ENCODE results near the gene KRT73. TPM values are rescaled to one million over a fixed set of nuclear protein-coding genes. Genes with fewer than 3 reads are reported as not detected.

The KRT73 gene
- total RNA-seq, 1 experiment from 2014 or later, result not detected

DNA sequence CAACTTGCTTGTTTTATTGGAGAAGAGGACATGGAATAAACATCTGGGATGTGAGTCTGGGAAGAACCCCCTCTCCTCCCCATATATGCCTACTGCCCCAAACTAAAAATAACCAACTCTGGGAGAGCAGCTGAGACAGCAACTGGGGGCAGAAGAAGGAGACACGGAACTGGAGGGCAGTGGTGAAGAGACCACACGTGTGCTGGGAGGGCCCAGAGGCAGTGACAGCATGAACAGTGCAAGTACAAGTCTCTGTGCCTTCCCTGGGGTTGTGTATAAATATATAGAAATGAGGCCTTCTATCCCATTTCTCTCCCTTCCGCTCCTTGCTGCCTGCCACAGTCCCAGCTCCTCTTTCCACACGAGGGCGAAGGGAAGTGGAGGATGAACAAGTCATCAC, 4.0 kb upstream of the KRT73 start:
- no peak for DNase-seq (ENCODE audit: low read depth)

DNA sequence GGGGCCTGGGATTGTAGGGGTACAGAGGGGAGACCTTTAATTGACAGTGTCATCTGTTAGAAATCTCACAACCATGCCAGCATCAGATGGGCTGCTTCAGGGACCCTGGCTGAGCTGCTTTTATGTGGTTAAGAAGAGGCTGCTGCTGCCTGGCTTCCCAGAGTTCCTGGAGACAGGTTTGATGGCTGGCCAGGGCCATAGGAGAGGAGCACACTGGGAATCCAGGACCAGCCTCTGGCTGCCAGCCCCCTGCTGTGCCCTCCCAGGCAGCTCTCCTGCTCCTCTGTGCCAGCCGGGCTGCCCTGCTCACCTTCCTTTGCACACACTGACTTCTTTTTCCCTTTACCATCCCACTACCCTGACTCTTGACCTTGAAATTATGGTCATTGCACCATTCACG, 507 bp upstream of the KRT73 start:
- DNase-seq (ENCODE audit: low read depth), result no peak

DNA sequence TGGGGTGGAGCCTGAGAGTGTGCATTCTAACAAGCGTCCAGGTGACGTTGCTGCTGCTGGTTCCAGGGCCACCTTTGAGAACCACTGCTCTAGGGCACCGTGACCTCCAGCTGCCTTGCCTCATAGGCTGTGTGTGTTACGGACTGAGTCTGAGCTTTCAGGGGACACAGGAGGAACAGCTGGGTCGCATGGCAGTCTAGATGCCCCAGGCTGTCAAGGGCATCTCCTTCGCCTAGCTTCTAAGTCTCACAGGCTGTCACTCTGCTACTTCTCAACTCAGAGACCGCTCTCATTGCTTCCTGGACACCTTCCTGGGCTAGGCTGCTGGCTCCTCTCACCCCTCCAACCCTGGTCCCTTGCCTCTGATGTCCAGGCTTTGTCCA, 965 bp downstream of the KRT73 start:
- DNase-seq (ENCODE audit: low read depth), result no peak

DNA sequence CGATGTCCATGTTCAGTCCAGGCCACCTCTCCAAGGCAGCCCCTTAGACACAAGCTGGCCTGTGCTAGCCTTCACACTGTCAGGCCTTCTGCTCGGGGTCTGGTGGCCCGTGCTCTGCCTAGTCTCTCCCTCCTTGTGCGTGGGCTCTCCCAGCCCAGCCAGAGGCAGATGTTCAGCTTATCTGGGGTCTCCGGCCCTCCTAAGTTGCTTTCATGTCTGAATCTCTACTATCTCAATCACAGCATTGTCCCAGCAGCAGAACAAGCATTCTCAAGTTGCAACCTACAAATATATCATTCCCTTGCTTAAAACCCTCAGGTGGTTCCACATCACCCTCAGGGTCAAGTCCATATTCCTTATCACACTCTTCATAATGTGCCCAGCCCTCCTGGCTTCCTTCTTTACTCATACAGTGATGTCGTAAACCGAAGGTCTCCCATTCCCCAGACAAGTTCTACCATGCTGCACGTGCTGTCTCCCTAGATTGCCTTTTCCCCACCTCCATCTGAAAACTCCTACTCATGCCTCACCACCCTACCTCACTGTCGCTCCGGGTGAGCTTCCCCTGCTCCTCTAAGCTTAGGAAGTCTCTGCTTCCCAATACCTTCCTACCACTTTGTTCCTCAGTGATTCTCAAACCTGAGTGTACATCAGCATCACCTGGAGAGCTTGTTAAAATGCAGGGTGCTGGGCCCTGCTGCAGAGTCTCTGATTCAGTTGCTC, 1.5 kb downstream of the KRT73 start:
- DNase-seq (ENCODE audit: low read depth), result no peak

DNA sequence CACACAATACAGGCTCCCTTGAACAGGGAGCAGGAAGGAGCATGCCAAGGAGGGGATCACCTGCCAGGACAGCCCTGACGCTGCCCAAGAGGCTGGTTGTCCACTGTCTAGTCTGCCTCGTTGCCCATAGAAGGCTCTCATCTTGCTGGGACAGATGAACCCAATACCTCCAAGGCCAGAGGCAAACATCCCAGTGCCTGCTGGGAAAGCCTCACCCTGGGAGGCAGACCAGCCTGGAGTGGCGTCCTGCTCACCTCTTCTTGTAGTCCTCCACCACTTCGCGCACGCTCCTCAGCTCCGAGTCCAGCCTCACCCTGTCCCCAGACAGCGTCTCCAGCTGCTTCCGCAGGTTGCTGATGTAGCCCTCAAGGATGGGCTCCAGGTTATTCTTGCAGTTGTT, 2.4 kb downstream of the KRT73 start:
- DNase-seq (ENCODE audit: low read depth), result no peak

DNA sequence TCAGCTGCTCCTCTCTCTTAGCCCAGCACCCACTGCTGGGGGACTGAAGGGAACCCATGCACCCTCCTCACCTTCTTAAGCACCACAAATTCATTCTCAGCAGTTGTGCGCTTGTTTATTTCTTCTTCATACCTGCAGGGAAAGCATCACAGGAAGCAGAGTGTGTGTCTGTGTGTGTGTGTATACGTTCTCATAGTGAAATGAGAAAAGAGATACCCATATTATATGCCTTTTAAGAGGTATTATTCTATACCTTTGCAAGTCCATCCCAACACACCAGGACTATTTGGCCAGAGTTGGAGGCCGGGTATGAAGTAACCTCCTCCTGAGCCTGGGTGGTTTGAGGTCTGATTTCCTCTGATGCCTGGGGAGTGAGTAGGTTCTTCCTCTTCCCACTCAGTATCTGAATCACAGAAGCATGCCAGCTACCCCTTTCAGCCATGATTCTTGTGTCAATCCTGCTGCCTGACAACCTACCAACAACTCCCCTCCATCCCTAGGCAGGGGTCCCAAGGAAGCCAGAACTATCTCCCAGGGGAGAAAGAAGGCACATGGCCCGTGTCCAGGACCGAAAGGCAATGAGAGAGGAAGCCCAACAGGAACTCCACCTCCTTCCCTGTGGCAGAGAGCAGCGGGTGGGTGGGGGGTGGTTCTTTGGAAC, 3.0 kb downstream of the KRT73 start:
- no peak for DNase-seq (ENCODE audit: low read depth)

DNA sequence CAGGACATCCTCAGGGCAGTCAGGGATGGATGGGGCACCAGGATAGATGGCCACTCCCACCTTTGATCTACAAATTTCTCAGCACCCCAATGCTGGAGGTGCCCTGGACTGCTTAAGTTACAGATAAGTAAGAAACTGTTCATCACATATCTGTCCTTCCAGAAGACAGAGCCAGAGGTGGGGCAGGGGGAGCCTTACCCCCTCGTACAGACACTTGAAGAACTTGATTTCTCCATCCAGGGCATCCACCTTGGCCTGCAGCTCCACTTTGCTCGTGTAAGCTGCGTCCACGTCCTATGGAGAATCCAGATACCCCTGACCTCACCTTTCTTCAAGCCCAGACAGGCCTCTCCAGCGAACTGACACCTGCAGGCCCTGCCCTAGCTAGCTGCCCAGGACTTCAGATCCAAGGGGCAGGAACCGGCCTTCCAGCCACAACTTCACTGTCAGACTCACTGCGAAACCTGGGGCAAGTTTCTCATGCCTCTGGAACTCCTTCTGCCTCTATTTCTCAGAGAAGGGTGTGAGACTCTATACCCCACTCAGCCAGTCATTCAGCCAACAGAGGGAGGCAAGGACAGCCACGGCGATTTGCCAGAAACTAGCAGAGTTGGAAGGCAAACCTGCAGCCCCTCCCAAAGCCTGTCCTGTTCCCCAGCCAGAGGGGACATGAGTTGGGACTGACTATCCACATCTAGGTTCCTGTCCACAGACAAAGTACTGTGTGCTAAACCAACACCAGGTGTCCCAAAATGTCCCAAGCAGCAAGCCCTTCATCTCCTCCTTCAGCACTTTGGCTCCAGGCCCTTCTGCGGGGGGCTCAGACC, 3.8 kb downstream of the KRT73 start:
- no peak for DNase-seq (ENCODE audit: low read depth)

DNA sequence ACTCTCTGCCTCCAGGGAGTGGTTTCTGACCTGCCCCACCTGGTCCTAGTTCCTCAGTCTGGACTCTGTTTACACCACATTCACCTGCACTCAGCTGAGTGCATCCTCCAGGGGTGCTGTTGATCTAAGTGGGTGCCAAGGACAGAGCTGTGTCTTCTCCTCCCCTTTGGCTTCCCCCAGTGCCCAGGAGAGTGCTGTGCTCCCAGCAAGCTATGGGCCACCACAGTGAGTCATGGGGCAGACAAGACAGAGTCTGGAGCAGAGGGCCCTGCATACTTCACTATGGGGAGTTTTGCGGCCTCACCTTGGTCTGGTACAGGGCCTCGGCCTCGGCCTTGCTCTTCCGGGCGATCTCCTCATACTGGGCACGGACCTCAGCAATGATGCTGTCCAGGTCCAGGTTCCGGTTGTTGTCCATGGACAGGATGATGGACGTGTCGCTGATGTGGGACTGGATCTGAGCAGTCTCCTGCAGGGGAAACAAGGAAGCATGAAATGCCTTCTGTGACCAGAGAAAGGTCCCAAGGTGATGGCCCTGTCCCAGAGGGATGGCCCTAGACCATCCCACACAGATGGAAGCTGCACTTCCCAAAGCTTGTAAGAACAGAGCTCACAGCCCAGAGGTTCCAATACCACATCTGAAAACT, 4.9 kb downstream of the KRT73 start:
- DNase-seq (ENCODE audit: low read depth), result no peak

DNA sequence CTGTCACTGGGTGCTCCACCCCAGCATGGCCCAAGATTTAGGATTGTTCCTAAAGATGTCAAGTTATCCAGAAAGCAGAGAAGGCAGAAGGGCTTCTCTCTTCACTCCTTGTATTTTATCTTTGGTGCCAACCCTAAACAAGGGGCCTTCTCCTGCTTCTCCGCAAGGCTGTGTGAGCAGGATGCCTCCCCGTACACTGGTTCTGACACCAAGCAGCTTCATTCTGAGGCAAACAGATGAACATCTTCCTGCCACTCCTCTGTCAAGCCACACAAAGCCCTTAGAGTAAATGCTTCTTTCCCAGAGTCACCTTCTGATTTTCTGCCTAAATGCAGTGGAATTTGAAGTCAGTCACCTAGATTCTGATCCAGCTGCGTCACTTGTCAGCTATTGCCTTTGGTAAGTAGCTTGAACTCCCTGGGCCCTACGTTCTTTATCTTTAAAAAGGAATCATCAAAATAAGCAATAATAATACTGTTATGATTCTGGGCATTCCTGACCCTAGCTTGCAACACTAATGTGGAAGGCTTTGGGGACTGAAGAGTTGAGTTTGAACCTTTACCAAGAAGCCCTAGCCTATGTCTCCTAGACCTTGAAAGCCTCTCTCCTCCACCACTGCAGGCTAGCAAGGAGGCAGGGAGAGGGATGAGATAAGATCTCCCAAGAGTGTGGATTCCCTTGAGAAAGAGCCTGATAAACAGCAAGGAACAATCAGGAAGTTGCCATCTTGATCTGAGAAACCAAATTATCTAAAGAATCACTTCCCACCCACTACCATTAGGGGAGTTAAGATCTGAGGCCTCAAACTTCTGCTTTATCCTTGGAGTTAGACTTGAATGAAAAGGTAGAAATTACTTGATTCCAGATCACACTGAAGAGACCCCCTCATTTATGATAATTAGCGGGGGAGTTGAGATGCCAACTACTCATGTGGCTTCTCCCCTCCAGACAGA, 5.7 kb downstream of the KRT73 start:
- DNase-seq (ENCODE audit: low read depth), result no peak

DNA sequence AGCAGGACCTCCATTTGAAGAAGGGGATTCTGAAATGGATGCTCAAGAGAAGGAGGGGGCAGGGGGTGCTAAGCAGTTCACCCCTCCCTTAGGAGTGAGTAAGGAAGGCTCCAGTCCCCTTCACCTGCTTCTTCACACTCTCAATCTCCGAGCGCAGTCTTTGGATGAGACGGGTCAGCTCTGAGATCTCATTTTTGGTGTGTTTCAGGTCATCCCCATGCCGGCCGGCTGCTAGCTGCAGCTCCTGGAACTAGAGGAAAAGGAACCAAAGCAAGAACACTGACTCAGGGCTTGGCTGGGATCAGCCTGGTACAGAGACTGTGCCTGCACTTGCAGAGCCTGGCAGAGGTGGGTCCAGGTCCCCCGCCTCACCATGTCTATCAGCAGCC, 7.3 kb downstream of the KRT73 start:
- DNase-seq (ENCODE audit: low read depth), result no peak

DNA sequence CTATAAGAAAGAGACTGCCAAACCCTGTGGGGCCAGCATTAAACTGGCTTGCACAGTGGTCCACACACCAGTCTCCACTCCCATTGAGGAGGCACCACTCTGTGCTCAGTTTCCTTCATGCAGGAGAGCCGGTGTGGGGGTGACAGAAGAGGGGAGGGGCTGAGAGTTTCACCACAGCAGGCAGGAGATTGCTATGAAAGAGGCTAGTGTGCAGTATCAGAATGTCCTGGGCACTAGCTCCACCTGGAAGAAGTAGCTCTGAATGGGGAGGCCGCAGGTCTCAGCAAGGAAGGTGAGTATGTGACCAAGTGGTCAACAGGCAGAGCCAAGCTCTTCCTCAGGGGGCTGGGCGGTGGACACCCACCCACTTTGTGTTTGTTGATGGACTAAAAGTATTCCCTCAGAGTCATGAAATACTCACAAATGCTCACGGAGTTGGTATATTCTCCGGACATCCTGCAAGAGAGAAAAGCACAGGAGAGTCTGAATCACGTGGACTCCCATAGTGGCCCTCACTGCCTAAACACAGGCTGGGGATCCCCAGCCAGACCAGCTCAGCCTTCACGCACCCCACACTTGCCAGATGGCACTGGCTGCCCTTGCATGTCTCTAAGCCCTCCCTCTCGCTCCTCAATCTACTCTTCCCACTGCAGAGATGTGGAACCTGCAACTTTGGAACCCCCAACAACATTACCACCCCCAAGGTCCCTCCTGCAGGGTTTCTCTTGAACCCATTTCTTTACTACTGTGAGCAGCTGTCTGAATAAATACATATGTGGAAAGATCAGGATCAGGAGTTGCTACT, 9.3 kb downstream of the KRT73 start:
- no peak for DNase-seq (ENCODE audit: low read depth)

DNA sequence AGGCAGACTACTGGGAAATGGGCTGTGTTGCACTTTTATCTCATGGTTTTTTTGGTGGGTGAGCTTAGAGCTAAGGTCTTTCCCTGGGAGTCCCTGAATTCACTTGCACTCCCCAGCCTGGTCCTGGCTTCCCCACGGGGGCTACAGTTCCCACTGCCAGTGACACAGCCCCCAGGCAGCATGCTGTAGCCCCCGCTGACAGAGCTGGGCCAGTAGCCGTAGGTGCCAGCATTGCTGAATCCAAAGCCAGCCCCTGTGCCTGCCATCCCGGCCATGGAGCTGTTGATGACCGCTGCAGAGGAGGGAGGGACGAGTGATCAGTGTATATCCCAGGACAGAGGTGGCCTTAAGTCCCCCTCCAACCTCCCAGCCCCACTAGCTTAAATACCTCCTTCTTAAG, 10.2 kb downstream of the KRT73 start:
- DNase-seq (ENCODE audit: low read depth), result no peak

DNA sequence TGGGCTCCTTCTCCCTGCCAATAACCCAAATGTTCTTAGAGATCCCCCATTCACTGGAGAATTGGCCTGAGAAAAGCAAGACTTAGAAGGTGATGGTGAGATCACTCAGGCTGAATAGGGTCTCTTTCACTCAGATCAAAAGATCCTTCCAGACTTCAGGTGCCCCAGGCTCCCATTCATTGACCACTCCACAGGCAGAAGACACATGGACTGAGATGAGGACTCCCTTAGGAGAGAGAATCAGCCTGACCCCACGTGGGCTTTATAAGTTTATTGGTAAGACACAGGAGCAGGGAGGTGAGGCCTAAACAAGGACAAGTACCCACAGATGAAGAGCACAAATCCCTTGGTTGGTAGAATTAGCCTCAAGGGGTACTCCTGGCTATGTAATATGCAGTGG, 11.0 kb downstream of the KRT73 start:
- no peak for DNase-seq (ENCODE audit: low read depth)

DNA sequence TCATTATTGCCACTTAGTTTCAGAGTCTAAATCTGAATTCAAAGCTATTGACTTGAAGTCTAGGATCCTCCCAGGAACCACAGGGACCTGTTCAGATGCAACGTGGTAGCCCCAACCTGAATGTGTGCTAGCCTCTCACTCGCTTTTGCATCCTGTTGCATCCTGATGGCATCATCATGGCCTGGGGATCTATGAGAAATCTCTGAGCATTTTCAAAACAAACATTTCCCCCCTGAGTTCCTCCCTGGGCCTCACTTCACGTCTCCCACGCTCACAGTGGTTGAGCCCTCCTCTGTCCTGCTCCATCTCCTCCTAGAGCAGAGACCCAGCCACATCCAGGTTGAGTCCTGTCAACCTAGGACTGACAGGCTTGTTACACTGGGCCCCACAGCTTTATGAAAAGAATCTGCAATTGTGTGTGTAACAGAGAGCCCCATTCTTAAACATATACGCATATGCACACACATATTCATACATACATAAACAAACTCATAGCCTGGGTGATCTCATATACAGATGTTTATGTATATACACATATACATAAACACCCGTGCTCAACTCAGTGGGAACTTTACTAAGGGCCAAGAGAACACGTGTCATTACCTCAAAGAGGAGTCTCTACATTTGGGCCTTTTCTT, 11.7 kb downstream of the KRT73 start:
- no peak for DNase-seq (ENCODE audit: low read depth)

DNA sequence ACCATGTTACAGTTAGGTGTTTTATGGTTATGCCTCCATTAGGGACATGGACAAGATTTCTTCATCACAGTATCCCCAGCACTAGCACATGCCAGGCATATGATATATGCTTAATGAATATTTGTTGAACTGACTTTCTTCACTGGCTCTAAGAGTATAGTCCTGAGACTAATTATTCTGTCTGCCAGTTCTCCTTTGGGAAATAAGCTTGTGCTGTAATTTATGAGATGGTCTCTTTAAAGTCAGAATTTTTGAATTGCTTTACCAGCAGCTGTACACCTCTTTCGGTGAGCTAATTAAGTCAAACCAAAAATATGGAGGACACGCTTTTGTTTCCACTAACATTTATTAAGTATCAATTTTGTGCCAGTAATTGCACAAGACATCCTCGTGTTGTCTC, 12.3 kb downstream of the KRT73 start:
- DNase-seq (ENCODE audit: low read depth), result no peak

DNA sequence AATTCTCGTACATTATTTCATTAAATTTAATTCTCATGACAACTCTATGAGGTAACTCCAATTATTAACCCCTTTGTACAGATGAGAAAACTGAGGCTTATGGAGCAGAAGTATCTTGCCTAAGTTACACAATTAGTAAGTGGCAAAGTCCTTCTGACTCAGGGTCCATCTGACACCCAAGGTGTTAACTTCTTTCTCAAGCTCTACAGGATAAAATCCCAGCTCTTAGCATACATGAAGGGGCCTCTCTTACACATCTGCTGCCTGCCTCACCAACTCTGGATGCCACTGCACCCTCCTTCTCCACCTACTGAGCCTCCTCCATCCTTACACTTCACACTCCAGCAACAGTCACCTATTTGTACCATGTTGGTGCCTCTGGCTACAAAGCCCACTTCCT, 12.8 kb downstream of the KRT73 start:
- DNase-seq (ENCODE audit: low read depth), result no peak

DNA sequence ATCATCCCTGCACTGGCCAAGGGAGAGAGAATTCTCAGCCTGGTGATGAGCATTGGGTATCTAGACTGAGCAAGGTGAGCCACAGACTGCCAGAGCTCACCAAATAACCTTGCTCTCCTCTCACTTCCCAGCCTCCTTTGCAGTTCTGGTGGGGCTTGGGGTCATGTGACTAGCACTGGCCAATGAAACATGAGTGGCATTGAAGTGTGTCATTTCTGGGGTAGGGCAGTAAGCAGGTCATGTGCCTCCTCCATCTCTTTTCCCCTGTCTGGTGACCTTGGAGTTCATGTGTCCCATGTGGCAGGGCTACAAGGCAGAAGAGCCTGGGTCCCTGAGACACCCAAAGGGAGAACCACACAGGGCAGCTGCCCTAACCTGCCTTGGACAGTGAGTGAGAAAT, 13.5 kb downstream of the KRT73 start:
- DNase-seq (ENCODE audit: low read depth), result no peak

DNA sequence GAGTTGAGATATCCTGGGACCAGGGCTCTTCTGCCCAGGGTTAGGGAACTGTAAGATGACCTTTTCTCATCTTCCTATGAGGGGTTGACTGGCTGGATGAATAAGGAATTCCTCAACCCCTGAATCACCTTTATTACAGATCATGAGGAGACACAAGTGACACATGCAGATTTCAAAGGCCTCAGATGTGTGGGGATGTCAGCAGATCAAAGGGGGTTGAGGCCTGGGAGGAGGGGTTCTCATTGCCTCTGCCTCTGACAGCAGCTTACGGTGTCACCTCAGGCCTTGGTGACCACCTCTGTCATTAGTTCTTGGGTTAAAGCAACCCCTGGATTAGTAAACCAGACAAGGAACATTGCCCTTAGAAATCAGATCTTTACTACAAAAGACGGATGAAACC, 15.0 kb downstream of the KRT73 start:
- DNase-seq (ENCODE audit: low read depth), result no peak

DNA sequence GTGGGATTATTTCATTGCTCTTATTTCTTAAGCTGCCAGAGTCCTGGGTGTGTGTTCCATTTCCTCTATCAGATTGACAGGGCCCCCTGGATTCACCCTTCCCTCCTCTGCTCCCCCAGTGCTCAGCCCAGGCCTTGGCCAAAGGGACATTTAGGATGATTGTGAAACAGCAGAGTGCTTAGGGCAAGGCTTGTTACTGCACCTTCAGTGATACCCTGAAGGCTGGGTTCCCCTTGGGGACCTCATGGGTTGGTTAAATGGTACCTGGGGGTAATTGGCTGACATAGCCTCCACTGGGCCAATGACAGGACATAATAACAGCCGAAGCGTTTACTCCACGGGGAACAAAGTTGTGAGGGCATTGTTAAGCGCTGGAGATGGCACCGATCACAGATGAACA, 15.8 kb downstream of the KRT73 start:
- no peak for DNase-seq (ENCODE audit: low read depth)

DNA sequence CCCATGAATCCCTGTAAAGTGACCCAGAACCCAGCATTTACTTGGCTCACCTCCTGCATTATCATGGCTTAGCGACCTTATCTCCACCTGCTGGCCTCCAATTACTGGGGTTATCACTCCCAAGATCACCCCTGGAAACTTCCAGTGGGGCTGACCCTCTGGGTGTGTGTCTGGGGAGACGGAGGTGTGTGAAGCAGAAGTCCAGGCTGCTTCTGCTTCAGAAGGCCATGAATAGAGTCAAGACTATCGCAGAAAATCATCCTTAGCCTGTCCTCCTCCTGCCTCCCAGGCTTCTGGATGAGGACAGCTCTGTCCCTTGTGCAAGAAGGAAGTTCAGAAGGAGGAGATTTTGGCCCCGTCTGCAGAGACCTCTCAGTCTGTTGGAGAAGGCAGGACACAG, 16.7 kb downstream of the KRT73 start:
- DNase-seq (ENCODE audit: low read depth), result no peak

All from LHCN-M2 (cell line).